ENCODE measurements around the gene CTBP1. TPM values are rescaled to one million over a fixed set of nuclear protein-coding genes. Genes with fewer than 3 reads are reported as not detected.

Gene CTBP1
- total and polyA plus RNA-seq, 2 donors, result 98.2 to 188 TPM

- Histone ChIP-seq H3K36me3 (ENCODE audit: control insufficient read depth in 2 of 2, insufficient read depth in 2 of 2, low read length in 1 of 2) (no peaks in the 10 kb centered on the region), H3K9me3 (ENCODE audit: control insufficient read depth in 2 of 2, insufficient read depth in 1 of 2, low read length in 1 of 2) (no peaks in the 10 kb centered on the region), H3K4me3 (ENCODE audit: low read length in 2 of 2) (no peak overlapping the region), H3K27ac (ENCODE audit: low read depth in 1 of 2, low read length in 1 of 2) (no peak overlapping the region), H3K4me1 (ENCODE audit: control insufficient read depth in 2 of 2, insufficient read depth in 2 of 2, low read length in 2 of 2) (peaks cover 14 to 36% of the 10 kb centered on the region in 2 donors), H3K27me3 (ENCODE audit: control insufficient read depth in 2 of 2, insufficient read depth in 1 of 2, low read length in 1 of 2) (peaks cover 29 to 63% of the 10 kb centered on the region in 2 donors)
- WGBS, result 76% methylated on average over 21 of the region's 21 CpGs
- peak in 1 of 9 donors; percentile 8 for DNase-seq (ENCODE audit: low read depth in 6 of 9, low spot score in 9 of 9)
These were observed 80.5 kb downstream of the CTBP1 start for GRCh38 chr4:1168191-1169101.

DNA sequence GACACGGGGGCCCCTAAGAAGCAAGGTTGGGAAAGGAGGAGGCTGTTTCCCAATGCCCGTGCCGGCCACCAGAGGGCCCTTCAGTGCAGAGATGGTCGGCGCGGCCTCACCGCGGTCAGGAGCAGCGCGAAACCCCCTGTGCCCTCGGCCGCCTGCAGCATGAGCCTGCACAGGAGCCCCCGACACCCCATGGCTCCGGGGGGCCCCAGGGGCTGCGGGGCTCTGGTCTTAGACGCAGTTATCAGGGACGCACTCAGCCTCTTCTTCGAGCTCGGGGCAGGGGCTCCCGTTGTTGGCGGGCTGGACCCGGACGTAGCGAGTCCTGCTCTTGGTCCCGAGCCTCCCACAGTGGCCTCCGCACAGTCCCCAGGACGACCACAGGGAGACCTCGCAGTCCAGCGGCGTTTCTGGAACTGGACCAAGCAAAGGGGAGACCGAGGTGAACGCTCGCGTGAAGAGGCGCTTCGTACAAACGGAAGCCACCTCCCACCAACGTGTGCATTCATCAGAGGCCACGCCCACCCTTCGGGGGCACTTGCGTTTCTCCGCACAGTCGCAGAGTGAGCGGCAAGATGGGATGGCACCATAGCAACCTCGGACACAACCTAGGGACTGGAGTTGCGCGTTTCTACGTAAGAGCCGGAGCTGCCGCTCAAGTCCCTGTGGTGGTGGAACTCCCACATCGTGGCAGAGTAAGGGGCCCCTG lies 81.5 kb downstream of the CTBP1 start:
- Histone ChIP-seq H3K9me3 (ENCODE audit: control insufficient read depth in 2 of 2, insufficient read depth in 1 of 2, low read length in 1 of 2) (no peaks in the 10 kb centered on the region), H3K4me1 (ENCODE audit: control insufficient read depth in 2 of 2, insufficient read depth in 2 of 2, low read length in 2 of 2) (peaks cover 14 to 32% of the 10 kb centered on the region in 2 donors), H3K27me3 (ENCODE audit: control insufficient read depth in 2 of 2, insufficient read depth in 1 of 2, low read length in 1 of 2) (peaks cover 22 to 52% of the 10 kb centered on the region in 2 donors), H3K4me3 (ENCODE audit: low read length in 2 of 2) (peak overlapping the region; percentile 67 to 71), H3K27ac (ENCODE audit: low read depth in 1 of 2, low read length in 1 of 2) (peak overlapping the region in 1 of 2 donors; percentile 49), H3K36me3 (ENCODE audit: control insufficient read depth in 2 of 2, insufficient read depth in 2 of 2, low read length in 1 of 2) (no peaks in the 10 kb centered on the region)
- 2% methylated on average over 51 of the region's 51 CpGs for WGBS
- peak; percentile 68 to 93 (median 80) for DNase-seq (ENCODE audit: low read depth in 6 of 9, low spot score in 9 of 9)

- Histone ChIP-seq H3K4me3 (ENCODE audit: low read length in 2 of 2) (peak overlapping the region in 1 of 2 donors; percentile 71), H3K9me3 (ENCODE audit: control insufficient read depth in 2 of 2, insufficient read depth in 1 of 2, low read length in 1 of 2) (no peaks in the 10 kb centered on the region), H3K36me3 (ENCODE audit: control insufficient read depth in 2 of 2, insufficient read depth in 2 of 2, low read length in 1 of 2) (no peaks in the 10 kb centered on the region), H3K4me1 (ENCODE audit: control insufficient read depth in 2 of 2, insufficient read depth in 2 of 2, low read length in 2 of 2) (peaks cover 11 to 25% of the 10 kb centered on the region in 2 donors), H3K27ac (ENCODE audit: low read depth in 1 of 2, low read length in 1 of 2) (no peak overlapping the region), H3K27me3 (ENCODE audit: control insufficient read depth in 2 of 2, insufficient read depth in 1 of 2, low read length in 1 of 2) (peaks cover 15 to 45% of the 10 kb centered on the region in 2 donors)
- no peak for DNase-seq (ENCODE audit: low read depth in 6 of 9, low spot score in 9 of 9)
- WGBS, result 70% methylated on average over 24 of the region's 24 CpGs
These were observed 82.3 kb downstream of the CTBP1 start for GRCh38 chr4:1166509-1167243.

- H3K9me3 ChIP-seq (ENCODE audit: control insufficient read depth in 2 of 2, insufficient read depth in 1 of 2, low read length in 1 of 2), result no peaks in the 10 kb centered on the region
- H3K27me3 ChIP-seq (ENCODE audit: control insufficient read depth in 2 of 2, insufficient read depth in 1 of 2, low read length in 1 of 2), result peaks cover 0 to 31% of the 10 kb centered on the region in 2 donors
- no peak overlapping the region for H3K27ac ChIP-seq (ENCODE audit: low read depth in 1 of 2, low read length in 1 of 2)
- H3K4me3 ChIP-seq (ENCODE audit: low read length in 2 of 2), result no peak overlapping the region
- WGBS, result 94% methylated on average over 13 of the region's 13 CpGs
- peaks cover 7 to 19% of the 10 kb centered on the region in 2 donors for H3K4me1 ChIP-seq (ENCODE audit: control insufficient read depth in 2 of 2, insufficient read depth in 2 of 2, low read length in 2 of 2)
- H3K36me3 ChIP-seq (ENCODE audit: control insufficient read depth in 2 of 2, insufficient read depth in 2 of 2, low read length in 1 of 2), result no peaks in the 10 kb centered on the region
- DNase-seq (ENCODE audit: low read depth in 6 of 9, low spot score in 9 of 9), result no peak
These were observed 83.9 kb downstream of the CTBP1 start for GRCh38 chr4:1164956-1165545.

GRCh38 chr4:1164444-1164843 lies 84.5 kb downstream of the CTBP1 start:
- Histone ChIP-seq H3K27me3 (ENCODE audit: control insufficient read depth in 2 of 2, insufficient read depth in 1 of 2, low read length in 1 of 2) (peaks cover 0 to 25% of the 10 kb centered on the region in 2 donors), H3K4me3 (ENCODE audit: low read length in 2 of 2) (no peak overlapping the region), H3K36me3 (ENCODE audit: control insufficient read depth in 2 of 2, insufficient read depth in 2 of 2, low read length in 1 of 2) (no peaks in the 10 kb centered on the region), H3K4me1 (ENCODE audit: control insufficient read depth in 2 of 2, insufficient read depth in 2 of 2, low read length in 2 of 2) (peaks cover 7 to 19% of the 10 kb centered on the region in 2 donors), H3K27ac (ENCODE audit: low read depth in 1 of 2, low read length in 1 of 2) (no peak overlapping the region), H3K9me3 (ENCODE audit: control insufficient read depth in 2 of 2, insufficient read depth in 1 of 2, low read length in 1 of 2) (no peaks in the 10 kb centered on the region)
- DNase-seq (ENCODE audit: low read depth in 6 of 9, low spot score in 9 of 9), result no peak
- WGBS, result 96% methylated on average over 5 of the region's 5 CpGs

DNA sequence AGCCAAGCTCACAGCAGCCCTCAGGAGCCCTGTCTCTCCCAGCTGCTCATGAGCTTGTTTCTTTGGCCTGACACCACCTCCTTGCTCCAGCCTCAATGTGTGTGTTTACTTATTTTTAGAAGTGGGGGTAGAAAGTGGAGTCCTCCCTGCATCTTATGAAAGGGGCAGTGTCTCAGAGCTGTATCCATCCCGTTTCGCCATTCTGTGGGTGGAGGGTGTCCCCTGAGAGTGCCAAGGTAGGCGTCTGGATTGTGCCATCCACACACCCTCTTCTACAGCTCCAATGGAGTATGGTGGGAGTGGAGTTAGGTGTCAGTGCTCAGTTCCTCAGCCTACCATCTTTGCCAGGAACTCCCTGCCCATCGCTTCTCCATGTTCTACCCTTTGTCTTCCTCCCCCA lies 84.9 kb downstream of the CTBP1 start:
- H3K9me3 ChIP-seq (ENCODE audit: control insufficient read depth in 2 of 2, insufficient read depth in 1 of 2, low read length in 1 of 2), result no peaks in the 10 kb centered on the region

More for the DNA sequence above, 84.9 kb downstream of the CTBP1 start:
- Histone ChIP-seq H3K4me3 (ENCODE audit: low read length in 2 of 2) (no peak overlapping the region), H3K4me1 (ENCODE audit: control insufficient read depth in 2 of 2, insufficient read depth in 2 of 2, low read length in 2 of 2) (peaks cover 7 to 19% of the 10 kb centered on the region in 2 donors), H3K27me3 (ENCODE audit: control insufficient read depth in 2 of 2, insufficient read depth in 1 of 2, low read length in 1 of 2) (peaks cover 0 to 21% of the 10 kb centered on the region in 2 donors), H3K36me3 (ENCODE audit: control insufficient read depth in 2 of 2, insufficient read depth in 2 of 2, low read length in 1 of 2) (no peaks in the 10 kb centered on the region), H3K27ac (ENCODE audit: low read depth in 1 of 2, low read length in 1 of 2) (no peak overlapping the region)
- no peak for DNase-seq (ENCODE audit: low read depth in 6 of 9, low spot score in 9 of 9)
- 97% methylated on average over 4 of the region's 4 CpGs for WGBS

Other genes starting within 250 kb of the CTBP1 start
- gene FGFRL1, start 237.5 kb downstream of the CTBP1 start, total RNA-seq, result 1.7 TPM
- 6.2 TPM for gene FGFRL1, start 237.5 kb downstream of the CTBP1 start, polyA plus RNA-seq
- 1.1 TPM for gene RNF212, start 135.6 kb downstream of the CTBP1 start, total RNA-seq
- gene RNF212, start 135.6 kb downstream of the CTBP1 start, polyA plus RNA-seq, result 11.2 TPM
- gene SPON2, start 76.5 kb downstream of the CTBP1 start, total RNA-seq, result 5.3 TPM
- gene SPON2, start 76.5 kb downstream of the CTBP1 start, polyA plus RNA-seq, result 48.2 TPM
- 45.4 TPM for gene MAEA, start 40.8 kb upstream of the CTBP1 start, total RNA-seq
- gene MAEA, start 40.8 kb upstream of the CTBP1 start, polyA plus RNA-seq, result 113 TPM
- gene UVSSA, start 98.1 kb upstream of the CTBP1 start, total RNA-seq, result 3.9 TPM
- gene UVSSA, start 98.1 kb upstream of the CTBP1 start, polyA plus RNA-seq, result 15.4 TPM
- gene NKX1-1, start 157.3 kb upstream of the CTBP1 start, total RNA-seq, result 0.05 TPM
- gene NKX1-1, start 157.3 kb upstream of the CTBP1 start, polyA plus RNA-seq, result not detected